Gastroesophageal sphincter (tissue), 4 donors: ENCODE measurements around the gene FBXL3. TPM values are rescaled to one million over a fixed set of nuclear protein-coding genes. Genes with fewer than 3 reads are reported as not detected.
A peak's percentile ranks its signal among the peaks of the same experiment; 100 is the strongest.

Experiments used
- ATAC-seq: fragments of 150-250 bp; one replicate; pipeline ENCODE4 v1.9.1; 2016; ENCODE audit warnings: mild to moderate bottlenecking, moderate library complexity
- H3K27ac ChIP-seq, 4 donors: fragments of 200-600 bp; sonication (generic) in 3 of 4; 1 replicate in 3 of 4; 2 replicates in 1 of 4; pipeline ENCODE4 v1.5.1; 2016 to 2019
- H3K27me3 ChIP-seq: fragments of 200-600 bp; sonication (generic); one replicate; pipeline ENCODE4 v1.5.1; 2019
- H3K36me3 ChIP-seq, 2 donors: fragments of 200-600 bp; sonication (generic); one replicate each; pipeline ENCODE4 v1.5.1; 2019; ENCODE audit warnings: control low read depth in 1 of 2
- H3K4me1 ChIP-seq, 3 donors: fragments of 200-600 bp; sonication (generic); 1 replicate in 2 of 3; 2 replicates in 1 of 3; pipeline ENCODE4 v1.5.1; 2016 to 2019; ENCODE audit warnings: control low read depth in 2 of 3
- H3K4me3 ChIP-seq, 2 donors: fragments of 200-600 bp; sonication (generic); one replicate each; pipeline ENCODE4 v1.5.1; 2019; ENCODE audit warnings: mild to moderate bottlenecking in 1 of 2, moderate library complexity in 1 of 2
- H3K9me3 ChIP-seq, 3 donors: fragments of 200-600 bp; sonication (generic); one replicate each; pipeline ENCODE4 v1.5.1; 2017 to 2019; ENCODE audit warnings: control low read depth in 2 of 3
- EP300 ChIP-seq: sonication (generic); formaldehyde crosslinking; IDR thresholded peaks from one replicate; pipeline ENCODE4 v1.6.1; 2017; ENCODE audit warnings: antibody characterized with exemption, mild to moderate bottlenecking
- POLR2A ChIP-seq, 2 donors: fragments of 450-650 bp; IDR thresholded peaks; one replicate each; pipeline ENCODE4 v1.6.1; 2017; ENCODE audit warnings: antibody characterized with exemption in 2 of 2, mild to moderate bottlenecking in 2 of 2, moderate library complexity in 1 of 2
- POLR2AphosphoS5 ChIP-seq: sonication (generic); formaldehyde crosslinking; IDR thresholded peaks from one replicate; pipeline ENCODE4 v1.6.1; 2017; ENCODE audit warnings: antibody characterized with exemption
- WGBS, 2 donors: methylation state at CpG; one replicate each; pipeline ENCODE4 v1.1.5; 2018; ENCODE audit warnings: low coverage in 1 of 2; 5-methylcytosine and 5-hydroxymethylcytosine counted together
- total RNA-seq, 4 donors: library from RNA; depleted of rRNA; stranded (reverse); fragments of >200 nt; gene quantifications; one replicate each; pipeline ENCODE4 v1.1.0, GENCODE V29; 2016
- TF ChIP-seq, protein P1 (sequence below), 4 experiments: fragments of 200-600 bp in 2 of 4; fragments of 450-650 bp in 2 of 4; sonication (generic) in 1 of 4; IDR thresholded peaks; one replicate each; pipeline ENCODE4 v1.5.1; 2017 to 2019; ENCODE audit warnings: antibody characterized with exemption in 4 of 4, mild to moderate bottlenecking in 2 of 4, moderate library complexity in 2 of 4

The FBXL3 gene
- total RNA-seq, 4 donors from 2014 or later: 76.5 to 114 (median 87.0) TPM

DNA sequence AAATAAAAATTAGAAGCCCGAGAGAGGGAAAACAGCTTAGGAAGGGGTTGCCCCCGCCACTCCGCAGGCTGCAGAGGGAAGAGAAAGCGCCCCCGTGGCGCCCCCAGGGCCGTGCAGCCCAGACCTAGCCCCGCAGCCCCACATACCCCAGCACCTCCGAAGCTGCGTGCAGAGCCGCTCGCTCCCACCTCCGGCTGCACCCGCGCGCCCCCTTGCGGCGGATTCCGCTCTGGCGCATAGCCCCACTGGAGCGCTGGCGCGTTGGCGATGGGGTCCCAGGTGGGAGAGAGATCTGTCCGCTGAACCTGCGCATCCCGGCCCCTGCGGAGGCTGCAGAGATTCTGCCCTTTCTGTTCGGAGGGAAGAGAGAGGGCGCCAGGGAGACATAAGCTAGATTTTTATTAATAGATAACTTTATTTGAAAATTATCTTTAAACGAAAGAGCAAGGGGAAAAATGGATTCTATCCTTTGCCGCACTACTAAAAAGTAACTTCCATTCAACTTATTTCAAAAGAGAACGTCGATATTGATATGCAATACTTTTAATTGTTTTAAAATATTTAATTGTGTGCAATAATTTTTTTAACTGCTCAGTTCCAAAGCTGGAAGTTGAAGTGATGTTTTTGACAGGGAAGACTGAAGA, 46.8 kb downstream of the FBXL3 start:
- Histone ChIP-seq H3K4me1 (peaks cover 0 to 11% (median 5%) of the 10 kb centered on the region in 3 donors), H3K4me3 (peak overlapping the region in 1 of 2 donors; percentile 39), H3K27me3 (peaks cover 8% of the 10 kb centered on the region), H3K9me3 (no peaks in the 10 kb centered on the region), H3K36me3 (no peaks in the 10 kb centered on the region), H3K27ac (no peak overlapping the region)
- ATAC-seq: peak; percentile 89
- TF ChIP-seq EP300 (no peak), POLR2AphosphoS5 (no peak), POLR2A (IDR thresholded peaks at IDR 0.05) (no peak)
- TF ChIP-seq, protein P1, sequence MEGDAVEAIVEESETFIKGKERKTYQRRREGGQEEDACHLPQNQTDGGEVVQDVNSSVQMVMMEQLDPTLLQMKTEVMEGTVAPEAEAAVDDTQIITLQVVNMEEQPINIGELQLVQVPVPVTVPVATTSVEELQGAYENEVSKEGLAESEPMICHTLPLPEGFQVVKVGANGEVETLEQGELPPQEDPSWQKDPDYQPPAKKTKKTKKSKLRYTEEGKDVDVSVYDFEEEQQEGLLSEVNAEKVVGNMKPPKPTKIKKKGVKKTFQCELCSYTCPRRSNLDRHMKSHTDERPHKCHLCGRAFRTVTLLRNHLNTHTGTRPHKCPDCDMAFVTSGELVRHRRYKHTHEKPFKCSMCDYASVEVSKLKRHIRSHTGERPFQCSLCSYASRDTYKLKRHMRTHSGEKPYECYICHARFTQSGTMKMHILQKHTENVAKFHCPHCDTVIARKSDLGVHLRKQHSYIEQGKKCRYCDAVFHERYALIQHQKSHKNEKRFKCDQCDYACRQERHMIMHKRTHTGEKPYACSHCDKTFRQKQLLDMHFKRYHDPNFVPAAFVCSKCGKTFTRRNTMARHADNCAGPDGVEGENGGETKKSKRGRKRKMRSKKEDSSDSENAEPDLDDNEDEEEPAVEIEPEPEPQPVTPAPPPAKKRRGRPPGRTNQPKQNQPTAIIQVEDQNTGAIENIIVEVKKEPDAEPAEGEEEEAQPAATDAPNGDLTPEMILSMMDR (IDR thresholded peaks at IDR 0.05): peak; percentile 80 to 99 (median 90)
- WGBS, 2 donors: 5 to 10% methylated on average over 5 to 17 of the region's 34 CpGs

DNA sequence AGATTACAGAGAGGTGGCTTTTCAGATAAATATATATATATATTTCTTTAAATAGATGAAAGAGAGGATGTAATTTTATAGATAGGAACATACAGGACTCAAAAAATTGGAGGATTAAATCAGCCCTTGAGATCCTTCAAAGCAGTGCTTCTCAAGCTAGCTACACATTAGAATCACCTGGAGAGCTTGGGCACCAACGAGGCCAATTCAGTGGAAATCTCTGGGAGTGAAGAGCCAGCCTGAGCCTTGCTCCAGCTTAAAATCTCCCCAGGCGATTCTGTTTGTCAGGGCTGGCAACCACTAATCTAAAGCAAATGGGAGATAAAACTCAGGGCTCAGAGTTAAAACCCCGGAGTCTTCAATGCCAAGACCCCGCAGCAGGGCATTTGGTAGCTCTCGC, 50.0 kb downstream of the FBXL3 start:
- no peaks in the 10 kb centered on the region for H3K9me3 ChIP-seq
- H3K4me1 ChIP-seq: peaks cover 0 to 11% (median 5%) of the 10 kb centered on the region in 3 donors
- TF ChIP-seq, protein P1 (IDR thresholded peaks at IDR 0.05): no peak
- TF ChIP-seq POLR2A (IDR thresholded peaks at IDR 0.05): no peak
- no peak for TF ChIP-seq POLR2AphosphoS5
- TF ChIP-seq EP300: no peak
- no peak overlapping the region for H3K4me3 ChIP-seq
- no peak overlapping the region for H3K27ac ChIP-seq
- WGBS, 2 donors: 50 to 85% methylated on average over 1 to 5 of the region's 5 CpGs
- no peaks in the 10 kb centered on the region for H3K36me3 ChIP-seq
- peaks cover 8% of the 10 kb centered on the region for H3K27me3 ChIP-seq
- ATAC-seq: no peak

DNA sequence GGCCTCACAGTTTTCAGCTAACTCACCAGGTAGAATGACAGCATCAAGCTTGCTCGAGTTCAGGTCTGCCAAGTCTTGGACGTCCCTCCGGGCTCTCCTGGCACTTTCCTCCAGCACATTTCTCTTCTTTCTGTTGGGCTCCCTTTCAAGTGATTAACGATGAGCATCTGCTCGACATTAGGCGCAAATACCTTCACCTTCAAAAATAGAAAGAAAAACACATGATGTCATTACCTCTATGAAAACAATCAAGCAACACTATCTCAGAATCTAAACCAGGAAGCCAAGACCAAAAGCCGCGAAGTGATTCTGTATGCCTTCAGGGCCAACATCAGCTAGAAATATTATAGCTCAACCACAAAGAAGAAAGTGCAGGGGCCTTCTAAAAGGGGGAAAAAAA, 50.5 kb downstream of the FBXL3 start:
- Histone ChIP-seq H3K27me3 (peaks cover 7% of the 10 kb centered on the region), H3K9me3 (no peaks in the 10 kb centered on the region), H3K4me1 (peaks cover 0 to 11% (median 5%) of the 10 kb centered on the region in 3 donors), H3K36me3 (no peaks in the 10 kb centered on the region), H3K27ac (no peak overlapping the region), H3K4me3 (no peak overlapping the region)
- no peak for ATAC-seq
- TF ChIP-seq EP300 (no peak), POLR2A (IDR thresholded peaks at IDR 0.05) (no peak), POLR2AphosphoS5 (no peak)
- TF ChIP-seq, protein P1 (IDR thresholded peaks at IDR 0.05): no peak
- 23 to 67% methylated on average over 6 to 8 of the region's 8 CpGs for WGBS, 2 donors

DNA sequence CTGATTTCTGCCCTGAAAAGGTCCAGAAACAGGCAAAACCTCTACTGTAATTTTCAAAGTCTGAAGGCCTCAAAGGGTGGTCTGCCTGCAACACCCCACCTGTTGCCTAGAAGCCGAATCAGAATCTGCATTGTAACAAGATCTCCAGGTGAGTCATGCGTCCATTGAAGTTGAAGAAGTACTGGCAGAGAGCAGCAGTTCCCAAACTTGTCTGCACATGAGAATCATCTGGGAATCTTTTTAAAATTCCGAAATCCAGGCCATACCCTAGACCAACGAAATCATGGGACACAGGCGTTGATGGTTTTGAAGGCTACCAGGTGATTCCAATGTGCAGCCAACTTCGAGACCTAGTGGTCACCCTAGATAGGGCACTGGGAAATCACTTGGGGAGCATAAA, 51.1 kb downstream of the FBXL3 start:
- WGBS, 2 donors: 88 to 96% methylated on average over 5 to 6 of the region's 6 CpGs
- Histone ChIP-seq H3K27me3 (peaks cover under 1% of the 10 kb centered on the region), H3K9me3 (no peaks in the 10 kb centered on the region), H3K4me1 (peaks cover 0 to 11% (median 5%) of the 10 kb centered on the region in 3 donors), H3K36me3 (no peaks in the 10 kb centered on the region), H3K4me3 (no peak overlapping the region), H3K27ac (no peak overlapping the region)
- no peak for ATAC-seq
- TF ChIP-seq POLR2AphosphoS5 (no peak), POLR2A (IDR thresholded peaks at IDR 0.05) (no peak), EP300 (no peak)
- TF ChIP-seq, protein P1 (IDR thresholded peaks at IDR 0.05): no peak

DNA sequence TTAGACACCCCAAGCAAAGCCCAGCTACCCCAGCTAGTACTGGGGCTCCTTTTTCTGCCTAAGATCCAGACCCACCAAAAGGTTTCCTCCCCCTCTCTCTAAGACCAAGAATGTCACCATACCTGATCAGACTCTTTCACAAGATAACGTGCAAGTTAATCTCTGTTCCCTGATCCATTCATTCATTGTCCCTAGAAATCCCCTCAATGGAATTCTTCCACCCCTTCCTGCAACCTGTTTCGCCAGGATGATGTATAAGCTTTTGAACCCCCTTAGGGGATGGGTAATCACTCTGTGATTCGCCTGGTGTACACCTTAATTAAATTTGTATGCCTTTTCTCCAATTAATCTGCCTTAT, 52.4 kb downstream of the FBXL3 start:
- Histone ChIP-seq H3K36me3 (no peaks in the 10 kb centered on the region), H3K27ac (no peak overlapping the region), H3K4me1 (peaks cover 0 to under 1% (median 0%) of the 10 kb centered on the region in 3 donors), H3K4me3 (no peak overlapping the region), H3K9me3 (no peaks in the 10 kb centered on the region), H3K27me3 (no peaks in the 10 kb centered on the region)
- no peak for ATAC-seq
- TF ChIP-seq POLR2A (IDR thresholded peaks at IDR 0.05) (no peak), EP300 (no peak), POLR2AphosphoS5 (no peak)
- TF ChIP-seq, protein P1 (IDR thresholded peaks at IDR 0.05): no peak
- WGBS, 2 donors: 93 to 100% methylated on average over 3 of the region's 3 CpGs
